DMS53 treated with DMSO at 0.1 percent for 48 hours (cell line): ENCODE measurements around the gene SCNN1G.
"Not testable (repeated sequence)": the region's sequence is repeated elsewhere in the genome, so short reads cannot be mapped to it uniquely, and the experiment has no call there.

Experiments
- DNase-seq: peaks from one replicate; lab custom pipeline; 2025; ENCODE audit not compliant: unreplicated experiment; lab: John Stamatoyannopoulos, UW

Gene SCNN1G

DNA sequence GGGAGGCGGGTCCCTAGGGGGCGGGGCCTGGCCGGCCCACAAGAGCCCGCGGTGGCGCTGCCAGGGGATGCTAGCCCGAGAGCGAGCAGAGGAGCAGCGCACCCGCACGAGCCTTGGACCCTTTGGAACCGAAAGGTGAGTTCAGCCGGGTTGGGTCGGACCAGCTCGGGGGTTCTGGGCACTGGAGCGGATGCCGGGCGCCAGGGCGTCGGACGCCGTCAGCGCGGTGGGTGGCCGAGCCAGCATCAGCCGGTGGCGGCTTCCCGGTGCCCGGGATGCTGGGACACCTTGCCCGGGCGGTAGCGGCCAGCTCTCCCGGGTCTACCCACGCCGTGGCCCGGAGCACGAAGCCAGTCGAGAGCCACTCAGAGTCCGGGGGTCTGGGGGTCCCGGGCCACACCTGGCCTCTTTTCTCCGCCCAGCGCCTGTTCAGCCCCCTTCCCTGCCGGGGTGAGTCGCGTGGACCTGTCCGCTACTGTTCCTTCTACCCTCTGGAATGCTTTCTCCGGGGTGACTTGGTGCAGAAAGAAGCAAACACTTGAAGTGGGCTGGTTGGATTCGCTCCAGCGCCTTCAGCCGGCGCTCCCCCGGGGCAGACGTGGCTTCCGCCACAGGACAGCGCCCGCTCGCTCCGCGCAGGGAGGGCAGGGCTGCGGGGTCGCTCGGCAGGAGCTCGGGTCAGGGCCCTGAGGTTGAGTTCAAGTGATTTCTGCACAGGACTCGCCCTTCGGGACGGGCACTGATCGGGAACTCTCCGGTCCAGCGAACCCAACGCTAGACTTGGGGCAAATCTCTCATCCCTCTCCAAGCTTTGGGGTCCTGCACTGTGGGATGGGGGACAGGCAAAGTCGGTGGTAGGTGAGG, at the start of gene SCNN1G:
TSS of gene SCNN1G (plus strand) at position 67 of the 864 bp plus-strand sequence. CDS start 3,527 bp downstream, outside the sequence.
- peak; percentile 48 for DNase-seq

DNA sequence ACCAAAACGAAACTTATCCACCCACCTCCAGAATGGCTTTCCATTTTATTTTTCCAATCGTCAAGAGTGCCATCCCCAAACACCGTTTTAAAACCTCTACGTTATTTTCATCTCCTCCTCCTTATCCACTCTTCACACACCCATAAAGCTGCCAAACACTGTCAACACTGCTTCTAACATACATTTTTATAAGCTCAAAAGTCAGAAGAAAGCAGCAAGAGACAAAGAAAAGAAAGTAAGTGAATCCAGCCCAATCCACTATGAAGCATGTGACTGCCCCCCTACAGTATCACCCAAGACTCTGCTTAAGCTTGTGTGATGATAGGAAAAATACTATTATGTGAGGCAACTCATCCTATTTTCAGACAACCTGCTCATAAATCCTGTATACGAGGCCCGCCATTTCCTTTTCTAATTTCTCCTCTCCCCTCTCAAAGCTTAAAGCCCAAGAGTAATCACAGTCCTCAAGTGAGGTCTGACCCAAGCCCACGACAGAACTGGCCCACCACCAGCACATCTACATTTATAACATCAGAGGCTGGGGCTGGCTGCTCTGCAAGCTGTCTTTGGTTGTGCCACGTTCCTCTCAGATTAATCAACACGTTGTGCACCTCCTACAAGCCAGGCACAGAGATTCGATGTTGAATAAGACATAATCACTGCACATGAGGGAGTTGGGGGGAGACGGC, 49.6 kb upstream of the SCNN1G start:
- no peak for DNase-seq

DNA sequence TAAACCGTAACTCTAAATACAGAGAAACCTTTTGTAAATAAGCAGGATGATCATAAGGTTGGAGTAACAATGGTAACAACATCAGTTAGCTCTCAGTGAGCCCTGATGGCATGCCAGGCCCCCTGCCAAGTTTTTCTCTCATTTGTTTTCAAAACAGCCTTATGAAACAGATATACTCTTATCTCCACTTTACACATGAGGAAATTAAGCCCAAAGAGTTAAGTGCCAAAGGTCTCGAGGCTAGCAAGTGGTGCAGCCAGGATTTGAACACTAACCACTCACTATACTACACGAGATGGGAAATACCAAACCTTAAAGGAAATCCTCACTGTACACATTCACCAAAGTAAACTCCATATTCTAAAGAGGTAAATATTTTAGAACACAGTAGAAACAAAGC, 48.3 kb upstream of the SCNN1G start:
- no peak for DNase-seq

- DNase-seq, result no peak
Measured at GRCh38 chr16:23137256-23137655, 45.3 kb upstream of the SCNN1G start.

DNA sequence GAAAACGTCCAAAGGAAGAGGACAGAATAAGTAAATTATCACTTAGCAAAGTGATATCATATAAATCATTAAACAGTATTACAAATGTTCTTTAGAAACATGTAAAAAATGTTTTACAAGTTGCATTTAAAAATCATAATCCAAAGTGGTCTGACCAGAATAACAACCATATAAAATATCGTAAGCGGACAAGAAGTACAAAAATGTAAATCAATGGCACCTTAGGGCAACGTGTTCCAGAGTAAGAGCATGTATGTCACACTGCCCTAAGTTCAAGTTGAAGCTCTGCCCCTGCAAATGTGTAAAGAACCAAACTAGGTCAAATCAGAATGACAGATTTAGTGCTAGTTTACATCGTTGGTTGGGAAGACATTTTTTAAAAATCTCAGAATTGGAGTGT, 44.7 kb upstream of the SCNN1G start:
- no peak for DNase-seq

- DNase-seq, result no peak
Measured at GRCh38 chr16:23140107-23140506, 42.4 kb upstream of the SCNN1G start.

GRCh38 chr16:23141033-23141432, 41.5 kb upstream of the SCNN1G start:
- DNase-seq, result no peak

GRCh38 chr16:23141500-23141899, 41.0 kb upstream of the SCNN1G start:
- DNase-seq, result no peak

GRCh38 chr16:23141959-23142740, 40.4 kb upstream of the SCNN1G start:
- DNase-seq, result no peak

DNA sequence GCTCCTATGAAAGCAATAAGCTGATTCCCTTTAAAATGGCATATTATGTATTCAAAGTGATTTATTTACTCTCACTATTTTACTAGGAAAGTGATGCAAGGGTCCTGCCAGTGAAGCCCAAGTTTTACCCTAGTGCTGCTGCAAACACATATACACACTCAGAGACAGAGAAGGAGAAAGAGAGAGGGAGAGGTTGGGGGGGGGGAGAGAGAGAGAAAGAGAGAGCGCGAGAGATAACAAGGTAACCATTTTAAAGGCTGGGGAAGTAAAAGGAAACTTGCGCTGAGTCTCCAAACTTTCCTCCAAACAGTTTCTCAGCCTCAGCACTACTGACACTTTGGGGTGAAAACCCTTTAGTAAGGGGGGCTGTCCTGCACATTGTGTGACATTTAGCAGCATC, 39.2 kb upstream of the SCNN1G start:
- DNase-seq, result no peak

DNA sequence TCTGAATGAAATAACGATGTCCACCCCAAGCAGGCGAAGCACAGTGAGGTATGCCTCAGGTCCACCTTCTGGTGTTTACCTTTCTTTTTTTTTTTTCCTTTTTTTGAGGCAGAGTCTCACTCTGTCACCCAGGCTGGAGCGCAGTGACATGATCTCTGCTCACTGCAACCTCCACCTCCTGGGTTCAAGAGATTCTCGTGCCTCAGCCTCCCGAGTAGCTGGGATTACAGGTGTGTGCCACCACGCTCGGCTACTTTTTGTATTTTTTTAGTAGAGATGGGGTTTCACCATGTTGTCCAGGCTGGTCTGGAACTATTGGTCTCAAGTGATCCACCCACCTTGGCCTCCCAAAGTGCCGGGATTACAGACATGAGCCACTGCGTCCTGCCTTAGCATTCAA, 38.2 kb upstream of the SCNN1G start:
- not testable (repeated sequence) for DNase-seq

DNA sequence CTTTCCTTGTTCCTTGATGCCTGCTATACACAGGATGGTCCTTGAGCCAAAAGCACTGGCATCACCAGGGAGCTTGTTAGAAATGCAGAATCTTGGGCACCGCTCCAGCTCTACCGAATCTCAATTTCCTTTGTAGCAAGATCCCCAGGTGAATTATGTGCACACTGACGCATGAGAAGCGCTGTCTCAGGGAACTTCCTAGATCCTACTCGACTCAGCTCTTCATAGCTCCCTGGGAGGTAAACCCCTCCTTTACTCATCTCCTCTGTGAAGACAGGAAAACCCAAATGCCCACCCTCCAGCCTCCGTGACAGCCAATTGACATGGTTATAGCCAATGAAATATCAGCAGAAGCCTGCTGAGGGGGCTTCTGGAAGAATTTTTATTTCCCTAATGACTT, 37.4 kb upstream of the SCNN1G start:
- no peak for DNase-seq

DNA sequence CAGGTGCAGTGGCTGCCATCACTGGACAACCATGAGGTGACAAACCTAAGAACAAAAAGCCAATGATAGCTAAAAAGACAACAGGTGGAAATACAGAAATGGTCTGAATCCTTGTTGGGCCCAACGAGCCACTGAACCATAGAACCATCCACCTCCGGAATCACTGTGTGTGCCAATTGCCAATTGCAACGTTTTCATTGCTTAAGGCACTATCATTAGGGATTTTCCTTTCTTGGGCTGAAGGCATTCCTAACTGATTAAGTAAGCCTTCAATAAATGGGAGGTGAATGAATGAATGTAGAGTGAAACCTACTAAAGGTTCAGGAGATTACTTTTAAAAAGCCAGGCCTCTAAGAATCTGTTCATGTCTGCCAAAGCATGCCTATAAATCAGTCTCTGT, 36.9 kb upstream of the SCNN1G start:
- DNase-seq, result no peak

DNA sequence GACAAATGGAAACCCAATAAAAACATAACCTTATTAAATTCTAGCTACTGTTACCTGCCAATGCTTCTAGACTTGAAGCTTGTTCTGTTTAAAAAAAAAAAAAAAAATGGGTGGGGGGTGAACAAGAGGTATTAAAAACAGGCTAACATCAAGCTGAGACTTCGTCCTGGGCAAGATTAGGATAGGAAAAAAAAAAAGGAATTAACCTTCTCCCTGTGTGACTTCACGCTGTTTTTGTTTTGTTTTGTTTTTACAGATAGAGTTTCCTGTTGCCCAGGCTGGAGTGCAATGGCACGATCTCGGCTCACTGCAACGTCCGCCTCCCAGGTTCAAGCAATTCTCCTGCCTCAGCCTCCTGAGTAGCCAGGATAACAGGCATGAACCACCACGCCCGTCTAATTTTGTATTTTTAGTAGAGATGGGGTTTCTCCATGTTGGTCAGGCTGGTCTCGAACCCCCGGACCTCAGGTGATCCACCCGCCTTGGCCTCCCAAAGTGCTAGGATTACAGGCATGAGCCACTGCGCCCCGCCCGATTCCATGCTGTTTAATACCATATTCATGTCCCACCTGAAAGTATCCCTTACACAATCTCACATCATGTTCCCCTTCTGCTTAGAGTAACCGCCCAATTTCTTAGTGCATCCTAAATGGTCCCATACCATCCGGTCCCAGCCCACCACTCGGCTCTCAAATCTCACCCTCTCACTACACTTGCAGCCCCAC, 35.5 kb upstream of the SCNN1G start:
- DNase-seq, result no peak

DNA sequence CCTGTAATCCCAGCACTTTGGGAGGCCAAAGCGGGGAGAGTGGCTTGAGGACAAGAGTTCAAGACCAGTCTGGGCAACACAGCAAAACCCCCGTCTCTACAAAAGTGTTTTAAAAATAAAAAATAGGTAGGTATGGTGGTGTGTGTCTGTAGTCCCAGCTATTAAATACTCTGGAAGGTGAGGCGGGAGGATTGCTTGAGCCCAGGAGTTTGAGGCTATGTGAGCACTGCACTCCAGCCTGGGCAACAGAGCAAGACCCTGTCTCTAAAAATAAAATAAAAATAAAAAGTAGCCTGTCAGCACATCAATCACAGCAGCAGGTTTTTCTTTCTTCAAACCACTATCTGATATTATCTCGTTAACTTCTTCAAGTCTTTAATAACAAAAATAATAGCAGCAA, 34.9 kb upstream of the SCNN1G start:
- DNase-seq, result no peak

DNA sequence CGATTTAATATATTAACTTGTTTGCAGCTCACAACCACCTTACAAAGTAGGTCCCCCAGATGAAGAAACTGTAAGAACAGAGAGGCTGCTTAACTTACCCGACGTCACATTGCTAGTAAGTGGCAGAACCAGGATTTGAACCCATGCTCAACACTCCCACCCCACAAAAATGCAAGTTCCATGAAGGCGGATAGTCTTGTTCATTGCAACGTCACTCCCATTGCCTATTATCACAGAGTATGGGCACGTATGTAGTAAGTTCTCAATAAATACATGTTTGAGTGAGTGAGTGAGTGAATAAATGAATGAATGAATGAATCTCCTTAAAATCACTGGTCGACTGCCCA, 34.4 kb upstream of the SCNN1G start:
- DNase-seq, result no peak

DNA sequence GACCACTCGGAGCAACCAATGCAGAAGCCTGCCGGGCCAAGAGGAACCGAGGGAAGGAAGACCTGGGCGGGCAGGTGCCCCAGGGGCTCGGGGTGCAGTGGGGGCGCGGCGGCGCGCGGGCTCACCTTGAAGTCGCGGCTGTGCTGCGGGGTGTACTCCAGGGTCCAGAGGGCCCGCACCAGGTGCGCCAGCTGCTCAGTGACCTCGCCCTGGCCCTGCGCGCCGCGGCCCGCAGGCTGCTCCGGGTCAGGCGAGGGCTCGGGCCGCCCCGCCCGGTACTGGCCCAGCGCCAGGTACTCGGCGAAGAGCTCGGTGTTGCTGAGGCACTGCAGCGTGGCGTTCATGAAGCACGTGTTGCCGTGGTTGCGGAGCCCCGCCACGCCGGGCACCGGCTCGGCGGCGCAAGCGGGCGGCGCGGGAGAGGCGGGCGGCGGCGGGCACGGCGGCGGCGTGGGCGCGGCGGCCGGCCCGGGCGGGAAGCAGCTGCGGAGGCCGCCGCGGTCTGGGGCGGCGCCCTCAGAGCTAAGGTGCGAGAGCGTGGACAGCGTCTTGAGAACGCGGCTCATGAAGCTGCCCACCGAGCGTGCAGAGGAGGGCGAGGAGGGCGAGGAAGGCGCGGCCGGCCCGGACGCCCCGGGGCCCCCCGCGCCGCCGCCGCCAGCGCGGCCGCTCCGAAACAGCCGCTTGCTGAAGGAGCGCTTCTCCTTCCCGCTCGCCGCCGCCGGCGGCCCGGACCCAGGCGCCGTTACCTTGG, 33.9 kb upstream of the SCNN1G start:
- peak; percentile 25 for DNase-seq

DNA sequence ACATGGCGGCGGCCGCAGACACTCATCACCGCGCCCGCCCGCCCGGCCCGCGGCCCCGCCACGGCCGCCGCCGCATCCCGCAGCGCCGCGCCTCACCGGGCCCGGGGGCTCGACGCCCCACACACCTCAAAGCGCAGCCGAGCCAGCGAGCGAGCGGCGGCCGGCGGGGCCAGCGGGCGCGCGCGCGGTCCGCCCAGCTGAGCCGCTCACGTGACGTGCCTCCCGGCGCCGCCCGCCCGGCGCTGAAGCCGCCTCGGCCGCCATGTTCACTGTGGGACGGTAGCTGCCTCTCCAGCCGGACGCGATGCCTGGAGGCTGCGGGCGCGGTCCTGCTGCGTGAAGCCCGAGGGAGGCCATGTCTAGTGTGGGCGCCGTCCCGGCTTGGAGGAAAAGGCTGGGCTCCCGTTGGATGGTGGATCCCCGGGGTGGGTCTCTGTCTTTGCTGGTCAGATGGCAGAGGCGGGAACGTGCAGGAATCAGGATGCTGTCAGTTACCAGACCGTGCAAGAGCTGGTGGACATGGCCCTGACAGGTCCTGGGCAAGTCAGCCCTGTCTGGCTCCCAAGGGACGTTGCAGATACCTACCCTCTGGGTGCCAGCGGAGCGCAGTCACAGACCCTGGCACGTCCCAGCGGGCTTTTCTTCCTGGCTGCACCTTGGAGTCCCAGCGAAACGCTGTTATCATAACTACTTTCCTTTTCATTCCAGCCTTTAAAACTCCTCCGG, 33.1 kb upstream of the SCNN1G start, which contains the start of gene USP31:
TSS of gene USP31 (minus strand) at position 186 of the 726 bp plus-strand sequence. CDS start at position 4, 182 bp downstream.
- DNase-seq, result peak; percentile 78

GRCh38 chr16:23149993-23150364, 32.6 kb upstream of the SCNN1G start:
- DNase-seq, result no peak
